Natural killer cell (primary cell): Measurements from ENCODE around the gene KPNB1. TPM values are rescaled to one million over a fixed set of nuclear protein-coding genes. Genes with fewer than 3 reads are reported as not detected.
A peak's percentile ranks its signal among the peaks of the same experiment; 100 is the strongest.

Experiments used
- ATAC-seq, 3 donors: fragments of 150-1000 bp in 2 of 3; fragments of 200-7000 bp in 1 of 3; cut with Tn5 transposase; 1 replicate in 1 of 3; 2 replicates in 2 of 3; pipeline ENCODE4 v1.10.0; 2021; ENCODE audit warnings: mild to moderate bottlenecking in 2 of 3, moderate library complexity in 2 of 3
- DNase-seq, 2 donors: peaks; one replicate each; pipeline versions ENCODE4 v3.0.0 to v3.0.0-alpha.2; 2013 to 2021; ENCODE audit warnings: mixed read lengths in 1 of 2
- H3K27ac ChIP-seq: one replicate; pipeline ENCODE4 v1.5.1; 2013; ENCODE audit warnings: mild to moderate bottlenecking, low read length
- H3K27me3 ChIP-seq: one replicate; pipeline ENCODE4 v1.6.1; 2013; ENCODE audit warnings: low read length; ENCODE audit not compliant: control insufficient read depth, insufficient read depth
- H3K36me3 ChIP-seq: one replicate; pipeline ENCODE4 v1.6.1; 2013; ENCODE audit warnings: low read length; ENCODE audit not compliant: control insufficient read depth, insufficient read depth
- H3K4me1 ChIP-seq: one replicate; pipeline ENCODE4 v1.6.1; 2013; ENCODE audit warnings: low read length; ENCODE audit not compliant: control insufficient read depth, insufficient read depth
- H3K4me3 ChIP-seq: one replicate; pipeline ENCODE4 v1.5.1; 2013; ENCODE audit warnings: low read length
- H3K9me3 ChIP-seq: one replicate; pipeline ENCODE4 v1.6.1; 2013; ENCODE audit warnings: low read length; ENCODE audit not compliant: control insufficient read depth, insufficient read depth
- H3K27ac Mint-ChIP-seq, 2 donors: one replicate each; pipeline ENCODE4 v1.8.0; 2022; ENCODE audit warnings: mild to moderate bottlenecking in 2 of 2, mixed read lengths in 2 of 2, moderate library complexity in 1 of 2
- H3K27me3 Mint-ChIP-seq, 2 donors: one replicate each; pipeline ENCODE4 v1.8.0; 2022; ENCODE audit warnings: low read depth in 2 of 2, mixed read lengths in 2 of 2
- H3K36me3 Mint-ChIP-seq: one replicate; pipeline ENCODE4 v1.8.0; 2022; ENCODE audit warnings: mixed read lengths
- H3K4me1 Mint-ChIP-seq, 2 donors: one replicate each; pipeline ENCODE4 v1.8.0; 2022; ENCODE audit warnings: mixed read lengths in 2 of 2
- H3K4me3 Mint-ChIP-seq: one replicate; pipeline ENCODE4 v1.8.0; 2022; ENCODE audit warnings: mild to moderate bottlenecking, moderate library complexity, mixed read lengths
- H3K9me3 Mint-ChIP-seq, 2 donors: one replicate each; pipeline ENCODE4 v1.8.0; 2022; ENCODE audit warnings: mixed read lengths in 2 of 2
- CTCF ChIP-seq: fragments of 200-600 bp; IDR thresholded peaks from one replicate; pipeline ENCODE4 v1.8.0; 2022; ENCODE audit warnings: antibody characterized with exemption
- WGBS: methylation state at CpG from one replicate; pipeline ENCODE4 v1.1.7; 2013; ENCODE audit warnings: missing lambda C conversion rate; ENCODE audit not compliant: insufficient coverage; 5-methylcytosine and 5-hydroxymethylcytosine counted together
- intact Hi-C: fragments of 100-400 bp; cut with micrococcal nuclease; formaldehyde crosslinking; loops from one replicate; pipeline ENCODE4 v1.14.2; 2022
- total RNA-seq, 4 donors: library from RNA; stranded (reverse); fragments of 120-200 nt in 1 of 4; gene quantifications; one replicate each; pipeline versions ENCODE4 v1.2.3 to v1.2.4, GENCODE V29; 2013 to 2022

The KPNB1 gene
- total RNA-seq, 3 donors from 2014 or later (not counting 1 experiment from before 2014, with no cell fraction given) = 236 to 273 (median 259) TPM

GRCh38 chr17:47686664-47687327 lies 37.1 kb downstream of the KPNB1 start:
- Mint-ChIP-seq H3K36me3 (peaks cover 8% of the 10 kb centered on the region), H3K27me3 (no peaks in the 10 kb centered on the region), H3K27ac (peak overlapping the region; percentile 36 to 65), H3K9me3 (no peaks in the 10 kb centered on the region), H3K4me1 (peaks cover 5 to 11% of the 10 kb centered on the region in 2 donors), H3K4me3 (no peak overlapping the region)
- H3K4me3 ChIP-seq = no peak overlapping the region
- H3K27ac ChIP-seq = no peak overlapping the region
- 96% methylated on average over 7 of the region's 7 CpGs for WGBS
- no peaks in the 10 kb centered on the region for H3K9me3 ChIP-seq
- no peak for ATAC-seq
- DNase-seq = no peak
- no peak for TF ChIP-seq CTCF
- intact Hi-C loops = no loop called here
- H3K36me3 ChIP-seq = peaks cover 27% of the 10 kb centered on the region
- H3K4me1 ChIP-seq = no peaks in the 10 kb centered on the region
- no peaks in the 10 kb centered on the region for H3K27me3 ChIP-seq

- H3K4me1 Mint-ChIP-seq = peaks cover 5 to 16% of the 10 kb centered on the region in 2 donors
- H3K9me3 Mint-ChIP-seq = no peaks in the 10 kb centered on the region
- no peaks in the 10 kb centered on the region for H3K9me3 ChIP-seq
- H3K4me3 Mint-ChIP-seq = no peak overlapping the region
- H3K27ac ChIP-seq = no peak overlapping the region
- peaks cover 5% of the 10 kb centered on the region for H3K4me1 ChIP-seq
- no peaks in the 10 kb centered on the region for H3K27me3 ChIP-seq
- intact Hi-C loops = no loop called here
- H3K36me3 ChIP-seq = peaks cover 22% of the 10 kb centered on the region
- no peak overlapping the region for H3K4me3 ChIP-seq
- DNase-seq = no peak
- peaks cover 3% of the 10 kb centered on the region for H3K36me3 Mint-ChIP-seq
- no peak for TF ChIP-seq CTCF
- peak overlapping the region; percentile 36 to 65 for H3K27ac Mint-ChIP-seq
- no peaks in the 10 kb centered on the region for H3K27me3 Mint-ChIP-seq
- no peak for ATAC-seq
Observed at GRCh38 chr17:47687328-47687690, 37.6 kb downstream of the KPNB1 start.

- Mint-ChIP-seq H3K4me3 (no peak overlapping the region), H3K4me1 (peaks cover 9 to 20% of the 10 kb centered on the region in 2 donors), H3K27ac (peak overlapping the region in 1 of 2 donors; percentile 36), H3K36me3 (no peaks in the 10 kb centered on the region), H3K27me3 (no peaks in the 10 kb centered on the region), H3K9me3 (no peaks in the 10 kb centered on the region)
- TF ChIP-seq CTCF = no peak
- Histone ChIP-seq H3K4me1 (peaks cover 9% of the 10 kb centered on the region), H3K27ac (no peak overlapping the region), H3K27me3 (no peaks in the 10 kb centered on the region), H3K36me3 (peaks cover 18% of the 10 kb centered on the region), H3K9me3 (no peaks in the 10 kb centered on the region), H3K4me3 (no peak overlapping the region)
- no peak for ATAC-seq
- 100% methylated on average over 1 of the region's 1 CpG for WGBS
- no peak for DNase-seq
- intact Hi-C loops = no loop called here
Observed at GRCh38 chr17:47687748-47688147, 38.0 kb downstream of the KPNB1 start.

- no peaks in the 10 kb centered on the region for H3K27me3 Mint-ChIP-seq
- H3K9me3 ChIP-seq = no peaks in the 10 kb centered on the region
- peaks cover 8% of the 10 kb centered on the region for H3K36me3 ChIP-seq
- H3K36me3 Mint-ChIP-seq = no peaks in the 10 kb centered on the region
- no peaks in the 10 kb centered on the region for H3K9me3 Mint-ChIP-seq
- no peak for ATAC-seq
- 71% methylated on average over 3 of the region's 3 CpGs for WGBS
- intact Hi-C loops = no loop called here
- no peak overlapping the region for H3K4me3 ChIP-seq
- H3K4me1 ChIP-seq = peaks cover 21% of the 10 kb centered on the region
- no peaks in the 10 kb centered on the region for H3K27me3 ChIP-seq
- H3K4me3 Mint-ChIP-seq = no peak overlapping the region
- H3K27ac Mint-ChIP-seq = no peak overlapping the region
- TF ChIP-seq CTCF = no peak
- no peak overlapping the region for H3K27ac ChIP-seq
- peaks cover 19 to 29% of the 10 kb centered on the region in 2 donors for H3K4me1 Mint-ChIP-seq
- no peak for DNase-seq
Observed at GRCh38 chr17:47690121-47690520, 40.4 kb downstream of the KPNB1 start.
